Tibial nerve (tissue), 4 donors: ENCODE measurements around the gene KIF13A. TPM values are rescaled to one million over a fixed set of nuclear protein-coding genes. Genes with fewer than 3 reads are reported as not detected.

Source experiments
- DNase-seq, 2 donors: peaks; one replicate each; pipeline ENCODE4 v3.0.0-alpha.2; 2019; ENCODE audit warnings: low spot score in 2 of 2
- H3K27ac ChIP-seq, 4 donors: fragments of 200-600 bp; sonication (generic) in 3 of 4; one replicate each; pipeline ENCODE4 v1.5.1; 2017 to 2019; ENCODE audit warnings: mild to moderate bottlenecking in 1 of 4
- H3K27me3 ChIP-seq, 2 donors: fragments of 200-600 bp; sonication (generic) in 1 of 2; one replicate each; pipeline versions ENCODE4 v1.5.1 to v1.6.0; 2017 to 2019
- H3K36me3 ChIP-seq, 3 donors: fragments of 200-600 bp; sonication (generic); one replicate each; pipeline ENCODE4 v1.5.1; 2018 to 2019
- H3K4me1 ChIP-seq, 4 donors: fragments of 200-600 bp; sonication (generic) in 3 of 4; one replicate each; pipeline ENCODE4 v1.5.1; 2017 to 2019
- H3K4me3 ChIP-seq, 4 donors: fragments of 200-600 bp; sonication (generic) in 3 of 4; one replicate each; pipeline ENCODE4 v1.5.1; 2017 to 2019; ENCODE audit warnings: mild to moderate bottlenecking in 1 of 4, moderate library complexity in 1 of 4
- H3K9me3 ChIP-seq, 4 donors: fragments of 200-600 bp; sonication (generic) in 3 of 4; one replicate each; pipeline ENCODE4 v1.5.1; 2017 to 2019
- CTCF ChIP-seq, 5 experiments: fragments of 200-600 bp in 3 of 5; fragments of 450-650 bp in 2 of 5; sonication (generic) in 3 of 5; IDR thresholded peaks; one replicate each; pipeline ENCODE4 v1.5.1; 2016 to 2019; ENCODE audit warnings: antibody characterized with exemption in 5 of 5, mild to moderate bottlenecking in 3 of 5, moderate library complexity in 2 of 5
- EP300 ChIP-seq, 2 donors: sonication (generic); formaldehyde crosslinking; IDR thresholded peaks; one replicate each; pipeline ENCODE4 v1.6.1; 2017; ENCODE audit warnings: antibody characterized with exemption in 2 of 2, mild to moderate bottlenecking in 1 of 2
- POLR2A ChIP-seq, 2 donors: fragments of 450-650 bp; IDR thresholded peaks; one replicate each; pipeline ENCODE4 v1.6.1; 2017; ENCODE audit warnings: antibody characterized with exemption in 2 of 2, mild to moderate bottlenecking in 2 of 2, moderate library complexity in 2 of 2
- WGBS, 2 donors: methylation state at CpG; one replicate each; pipeline ENCODE4 v1.1.5; 2018; 5-methylcytosine and 5-hydroxymethylcytosine counted together
- total RNA-seq, 4 donors: library from RNA; depleted of rRNA; stranded (reverse); fragments of >200 nt; gene quantifications; one replicate each; pipeline ENCODE4 v1.1.0, GENCODE V29; 2016

KIF13A gene
- total RNA-seq, 4 donors from 2014 or later, result 31.8 to 71.9 (median 48.0) TPM

- no peak for DNase-seq
- no peaks in the 10 kb centered on the region for H3K36me3 ChIP-seq
- TF ChIP-seq POLR2A (IDR thresholded peaks at IDR 0.05) (no peak), CTCF (IDR thresholded peaks at IDR 0.05) (no peak), EP300 (IDR thresholded peaks at IDR 0.05) (no peak)
Observed at GRCh38 chr6:17724341-17724740, 263.1 kb downstream of the KIF13A start.

GRCh38 chr6:17721671-17722070, 265.8 kb downstream of the KIF13A start:
- H3K9me3 ChIP-seq, result no peaks in the 10 kb centered on the region
- H3K4me1 ChIP-seq, result peaks cover 0 to 5% (median 0%) of the 10 kb centered on the region in 4 donors
- H3K36me3 ChIP-seq, result no peaks in the 10 kb centered on the region
- WGBS, 2 donors, result 64 to 74% methylated on average over 3 of the region's 3 CpGs
- no peak for DNase-seq
- no peak for TF ChIP-seq POLR2A (IDR thresholded peaks at IDR 0.05)
- no peak for TF ChIP-seq CTCF (IDR thresholded peaks at IDR 0.05)
- no peak for TF ChIP-seq EP300 (IDR thresholded peaks at IDR 0.05)
- no peak overlapping the region for H3K27ac ChIP-seq
- H3K27me3 ChIP-seq, result no peaks in the 10 kb centered on the region
- no peak overlapping the region for H3K4me3 ChIP-seq

More at GRCh38 chr6:17724341-17724740, 263.1 kb downstream of the KIF13A start:
- H3K9me3 ChIP-seq, result no peaks in the 10 kb centered on the region
- H3K27ac ChIP-seq, result no peak overlapping the region
- WGBS, 2 donors, result 89% methylated on average over 3 of the region's 3 CpGs
- H3K27me3 ChIP-seq, result no peaks in the 10 kb centered on the region
- no peak overlapping the region for H3K4me3 ChIP-seq
- H3K4me1 ChIP-seq, result peaks cover 0 to 5% (median 0%) of the 10 kb centered on the region in 4 donors

GRCh38 chr6:17719323-17720041, 268.0 kb downstream of the KIF13A start:
- no peak overlapping the region for H3K27ac ChIP-seq
- no peaks in the 10 kb centered on the region for H3K4me1 ChIP-seq
- H3K9me3 ChIP-seq, result no peaks in the 10 kb centered on the region
- H3K4me3 ChIP-seq, result no peak overlapping the region
- H3K36me3 ChIP-seq, result no peaks in the 10 kb centered on the region
- 68 to 74% methylated on average over 3 of the region's 3 CpGs for WGBS, 2 donors
- no peak for DNase-seq
- no peaks in the 10 kb centered on the region for H3K27me3 ChIP-seq
- TF ChIP-seq EP300 (IDR thresholded peaks at IDR 0.05) (no peak), CTCF (IDR thresholded peaks at IDR 0.05) (no peak), POLR2A (IDR thresholded peaks at IDR 0.05) (no peak)

GRCh38 chr6:17716221-17716620, 271.2 kb downstream of the KIF13A start:
- H3K4me1 ChIP-seq, result no peaks in the 10 kb centered on the region
- H3K27ac ChIP-seq, result no peak overlapping the region
- DNase-seq, result no peak
- no peak for TF ChIP-seq POLR2A (IDR thresholded peaks at IDR 0.05)
- no peak for TF ChIP-seq EP300 (IDR thresholded peaks at IDR 0.05)
- no peak for TF ChIP-seq CTCF (IDR thresholded peaks at IDR 0.05)
- no peaks in the 10 kb centered on the region for H3K9me3 ChIP-seq
- no peaks in the 10 kb centered on the region for H3K36me3 ChIP-seq
- no peaks in the 10 kb centered on the region for H3K27me3 ChIP-seq
- WGBS, 2 donors, result 43 to 44% methylated on average over 2 of the region's 2 CpGs
- H3K4me3 ChIP-seq, result no peak overlapping the region
